Pancreas (tissue), 10 donors: ENCODE measurements around the gene DPYSL4. TPM values are rescaled to one million over a fixed set of nuclear protein-coding genes. Genes with fewer than 3 reads are reported as not detected.

Experiments
- ATAC-seq, 4 donors: fragments of 200-7000 bp; cut with Tn5 transposase; one replicate each; pipeline versions ENCODE4 v1.8.0 to v1.9.1; 2020; ENCODE audit warnings: mild to moderate bottlenecking in 4 of 4, moderate library complexity in 4 of 4
- DNase-seq, 6 donors: peaks; one replicate each; pipeline ENCODE4 v3.0.0-alpha.2; 2020
- FAIRE-seq: peaks from 2 replicates; lab custom pipeline; 2012; peaks lifted over from hg19 to GRCh38; lab: Jason Lieb, UNC
- H3K27ac ChIP-seq, 4 donors: fragments of 200-600 bp; sonication (generic); 1 replicate in 3 of 4; 2 replicates in 1 of 4; pipeline versions ENCODE4 v1.5.0 to v1.8.0; 2020
- H3K27me3 ChIP-seq, 4 donors: fragments of 200-600 bp; one replicate each; pipeline ENCODE4 v1.8.0; 2021
- H3K36me3 ChIP-seq, 3 donors: fragments of 200-600 bp; sonication (generic) in 1 of 3; one replicate each; pipeline versions ENCODE4 v1.5.0 to v1.8.0; 2020 to 2021
- H3K4me1 ChIP-seq, 3 donors: fragments of 200-600 bp; one replicate each; pipeline ENCODE4 v1.8.0; 2021
- H3K4me3 ChIP-seq, 4 donors: fragments of 200-600 bp; sonication (generic) in 2 of 4; one replicate each; pipeline versions ENCODE4 v1.5.0 to v1.8.0; 2020 to 2021
- H3K9me3 ChIP-seq, 4 donors: fragments of 200-600 bp; one replicate each; pipeline ENCODE4 v1.8.0; 2021
- WGBS, 2 donors: extraction: QIAGEN DNeasy Blood & Tissue Kit; methylation state at CpG; one replicate each; pipeline ENCODE4 v1.1.7; 2013; 5-methylcytosine and 5-hydroxymethylcytosine counted together
- intact Hi-C, 3 donors: fragments of 100-400 bp; cut with DNase I; formaldehyde crosslinking; loops; one replicate each; pipeline versions ENCODE4 v1.11.1 to v1.14.2; 2022
- polyA plus RNA-seq, 2 donors: library from polyadenylated mRNA; stranded (reverse); fragments of 200-250 nt; gene quantifications; one replicate each; pipeline ENCODE4 v1.2.3, GENCODE V29; 2013
- total RNA-seq, 6 donors: library from RNA; stranded (reverse); fragmentation: NEBNext Ultra II Directional in 4 of 6; extraction: Animal tissue kit (Norgen Biotek cat#: 25700) in 4 of 6; gene quantifications; one replicate each; pipeline versions ENCODE4 v1.2.1 to v1.2.4, GENCODE V29; 2021 to 2023
- TF ChIP-seq, protein P1 (sequence below), 4 donors: fragments of 200-600 bp; sonication (generic) in 3 of 4; IDR thresholded peaks; one replicate each; pipeline versions ENCODE4 v1.5.0 to v1.8.0; 2021; ENCODE audit warnings: antibody characterized with exemption in 4 of 4
- donor health status: healthy with polysubstance abuse.
- donor health status: DM: no; HTN: no; CAD: no; lungs with moderate emphysema.
- donor health status: DM: no; HTN: no; CAD: no.
- donor health status: control.
- donor health status: control.
- donor health status: Bipolar disorder and iron deficiency.
- donor health status: DM: yes; HTN: yes; CAD: no.
- donor health status: DM: no; HTN: no; CAD: no.
- donor health status: DM: no; HTN: no; CAD: no.
- donor health status: DM: yes; HTN: yes; CAD: no.

DPYSL4 gene
- total and polyA plus RNA-seq, 8 donors = 0.46 to 2.8 (median 1.2) TPM

DNA sequence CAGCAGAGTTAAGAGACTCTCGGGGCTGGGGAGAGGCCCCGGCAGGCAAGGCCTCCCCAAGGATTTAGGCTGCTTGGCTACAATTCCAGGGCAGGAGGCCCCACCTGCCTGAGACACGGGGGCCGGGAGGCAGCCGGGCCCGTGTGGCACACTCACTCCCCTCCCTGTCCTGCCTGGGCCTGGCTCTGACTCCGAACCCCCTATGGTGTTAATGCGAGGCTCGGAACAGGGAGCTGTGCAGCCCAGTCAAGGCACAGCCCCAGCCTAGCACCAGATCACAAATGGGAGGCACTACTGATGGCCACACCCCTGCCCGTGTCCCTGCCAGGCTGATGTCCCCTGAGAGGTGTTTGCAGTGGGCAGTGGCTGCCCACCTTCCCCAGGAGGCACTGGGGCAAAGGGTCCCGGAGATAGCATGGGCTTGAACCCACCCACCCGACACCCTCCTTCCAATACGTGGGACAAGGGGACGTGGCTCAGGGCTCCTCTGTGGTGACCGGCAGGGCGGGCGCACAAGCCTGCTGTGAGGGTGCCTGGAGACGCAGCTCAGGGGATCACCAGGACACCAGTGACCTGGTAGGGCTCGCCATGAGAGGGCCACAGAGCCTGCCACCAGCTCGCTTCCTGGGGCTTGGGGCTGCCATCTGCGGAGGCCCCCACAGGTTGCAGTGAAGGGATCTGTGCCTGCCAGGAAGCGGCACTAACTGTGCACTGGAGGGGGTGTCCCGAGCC, 37.0 kb downstream of the DPYSL4 start:
- TF ChIP-seq, protein P1, sequence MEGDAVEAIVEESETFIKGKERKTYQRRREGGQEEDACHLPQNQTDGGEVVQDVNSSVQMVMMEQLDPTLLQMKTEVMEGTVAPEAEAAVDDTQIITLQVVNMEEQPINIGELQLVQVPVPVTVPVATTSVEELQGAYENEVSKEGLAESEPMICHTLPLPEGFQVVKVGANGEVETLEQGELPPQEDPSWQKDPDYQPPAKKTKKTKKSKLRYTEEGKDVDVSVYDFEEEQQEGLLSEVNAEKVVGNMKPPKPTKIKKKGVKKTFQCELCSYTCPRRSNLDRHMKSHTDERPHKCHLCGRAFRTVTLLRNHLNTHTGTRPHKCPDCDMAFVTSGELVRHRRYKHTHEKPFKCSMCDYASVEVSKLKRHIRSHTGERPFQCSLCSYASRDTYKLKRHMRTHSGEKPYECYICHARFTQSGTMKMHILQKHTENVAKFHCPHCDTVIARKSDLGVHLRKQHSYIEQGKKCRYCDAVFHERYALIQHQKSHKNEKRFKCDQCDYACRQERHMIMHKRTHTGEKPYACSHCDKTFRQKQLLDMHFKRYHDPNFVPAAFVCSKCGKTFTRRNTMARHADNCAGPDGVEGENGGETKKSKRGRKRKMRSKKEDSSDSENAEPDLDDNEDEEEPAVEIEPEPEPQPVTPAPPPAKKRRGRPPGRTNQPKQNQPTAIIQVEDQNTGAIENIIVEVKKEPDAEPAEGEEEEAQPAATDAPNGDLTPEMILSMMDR (IDR thresholded peaks at IDR 0.05) = no peak
- ATAC-seq = peak in 1 of 4 donors; percentile 6
- no peak overlapping the region for H3K27ac ChIP-seq
- intact Hi-C loops = loop anchor here (5.0 to 10.0 kb wide), 4 partner anchors 129 to 411 kb away; no protein-coding TSS in a partner anchor
- H3K4me3 ChIP-seq = no peak overlapping the region
- DNase-seq = peak in 2 of 6 donors; percentile 27 to 58
- FAIRE-seq = no peak
- H3K36me3 ChIP-seq = no peaks in the 10 kb centered on the region
- H3K9me3 ChIP-seq = no peaks in the 10 kb centered on the region
- 83 to 85% methylated on average over 23 of the region's 23 CpGs for WGBS, 2 donors
- H3K4me1 ChIP-seq = no peaks in the 10 kb centered on the region
- no peaks in the 10 kb centered on the region for H3K27me3 ChIP-seq

GRCh38 chr10:132224343-132225072, 37.8 kb downstream of the DPYSL4 start:
- FAIRE-seq = no peak
- ATAC-seq = no peak
- TF ChIP-seq, protein P1 (IDR thresholded peaks at IDR 0.05) = no peak
- Histone ChIP-seq H3K4me3 (no peak overlapping the region), H3K4me1 (no peaks in the 10 kb centered on the region), H3K27me3 (no peaks in the 10 kb centered on the region), H3K27ac (no peak overlapping the region), H3K9me3 (no peaks in the 10 kb centered on the region), H3K36me3 (no peaks in the 10 kb centered on the region)
- 84% methylated on average over 20 of the region's 20 CpGs for WGBS, 2 donors
- intact Hi-C loops = loop anchor here (5.0 to 10.0 kb wide), 4 partner anchors 128 to 410 kb away; no protein-coding TSS in a partner anchor
- peak in 1 of 6 donors; percentile 8 for DNase-seq

DNA sequence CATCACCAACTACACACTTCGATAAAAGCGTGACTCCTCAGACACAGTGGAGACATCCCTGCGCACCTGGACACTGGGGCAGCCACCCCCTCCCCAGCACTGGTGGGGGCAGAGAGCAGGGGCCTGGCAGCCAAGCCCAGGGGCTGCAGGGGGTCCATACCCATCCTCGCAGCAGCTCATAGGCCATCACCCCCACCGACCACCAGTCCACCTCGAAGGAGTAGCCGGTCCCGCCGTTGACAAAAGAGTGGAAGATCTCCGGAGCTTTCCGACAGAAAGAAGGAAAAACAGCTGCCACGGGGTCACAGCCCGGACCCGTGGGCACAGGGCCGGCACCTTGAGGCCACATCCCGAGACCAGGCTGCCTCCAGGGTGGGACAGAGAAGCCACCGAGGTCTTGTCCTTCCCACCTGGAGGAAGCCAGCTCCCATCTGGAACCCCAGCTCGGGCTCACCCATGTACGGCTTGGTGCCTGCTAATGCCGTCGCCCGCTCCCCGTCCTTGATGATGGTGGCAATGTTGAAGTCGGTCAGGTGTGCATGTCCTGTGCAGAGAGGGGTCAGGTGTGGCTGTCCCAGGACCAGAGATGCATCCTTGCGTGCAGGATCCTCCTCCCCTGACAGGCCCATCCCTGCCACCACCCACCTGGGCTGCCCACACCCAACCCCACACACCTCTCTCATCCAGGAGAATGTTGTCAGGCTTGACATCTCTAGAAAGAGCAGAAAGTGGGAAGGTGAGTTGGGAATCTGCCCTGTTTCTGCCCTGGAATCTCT, 38.5 kb downstream of the DPYSL4 start:
- Histone ChIP-seq H3K27me3 (no peaks in the 10 kb centered on the region), H3K27ac (no peak overlapping the region), H3K36me3 (no peaks in the 10 kb centered on the region), H3K4me1 (no peaks in the 10 kb centered on the region), H3K9me3 (no peaks in the 10 kb centered on the region), H3K4me3 (no peak overlapping the region)
- DNase-seq (peak in 2 of 6 donors; percentile 9 to 65), ATAC-seq (no peak), FAIRE-seq (no peak)
- TF ChIP-seq, protein P1 (IDR thresholded peaks at IDR 0.05) = no peak
- 86 to 91% methylated on average over 25 of the region's 25 CpGs for WGBS, 2 donors
- intact Hi-C loops = loop anchor here (5.0 to 10.0 kb wide), 3 partner anchors 127 to 410 kb away; no protein-coding TSS in a partner anchor

GRCh38 chr10:132225849-132226205, 39.1 kb downstream of the DPYSL4 start:
- peak in 2 of 6 donors; percentile 5 to 51 for DNase-seq
- H3K36me3 ChIP-seq = no peaks in the 10 kb centered on the region
- TF ChIP-seq, protein P1 (IDR thresholded peaks at IDR 0.05) = no peak
- H3K4me3 ChIP-seq = no peak overlapping the region
- 67 to 81% methylated on average over 8 of the region's 8 CpGs for WGBS, 2 donors
- no peaks in the 10 kb centered on the region for H3K27me3 ChIP-seq
- no peak overlapping the region for H3K27ac ChIP-seq
- H3K4me1 ChIP-seq = no peaks in the 10 kb centered on the region
- no peaks in the 10 kb centered on the region for H3K9me3 ChIP-seq
- ATAC-seq = no peak
- intact Hi-C loops = loop anchor here (5.0 to 10.0 kb wide), 3 partner anchors 126 to 409 kb away; no protein-coding TSS in a partner anchor
- no peak for FAIRE-seq
